Endodermal cell (in vitro differentiated cells): Measurements from ENCODE around the gene DNAH6. TPM values are rescaled to one million over a fixed set of nuclear protein-coding genes. Genes with fewer than 3 reads are reported as not detected.
A peak's percentile ranks its signal among the peaks of the same experiment; 100 is the strongest.
"Not testable (repeated sequence)": the region's sequence is repeated elsewhere in the genome, so short reads cannot be mapped to it uniquely, and the experiment has no call there.

ENCODE experiments used
- DNase-seq: peaks from one replicate; pipeline ENCODE4 v3.0.0-alpha.2; 2017
- H3K27ac ChIP-seq: 2 replicates; pipeline ENCODE4 v1.5.1; 2013; ENCODE audit warnings: mild to moderate bottlenecking, low read depth, low read length, moderate library complexity
- H3K27me3 ChIP-seq: 2 replicates; pipeline ENCODE4 v1.6.1; 2013; ENCODE audit warnings: mild to moderate bottlenecking, low read length, moderate library complexity; ENCODE audit not compliant: insufficient read depth, control insufficient read depth, poor library complexity, severe bottlenecking
- H3K36me3 ChIP-seq: 2 replicates; pipeline ENCODE4 v1.7.0; 2013; ENCODE audit warnings: mild to moderate bottlenecking, low read length, moderate library complexity; ENCODE audit not compliant: control insufficient read depth, insufficient read depth
- H3K4me1 ChIP-seq: one replicate; pipeline ENCODE4 v1.7.0; 2013; ENCODE audit warnings: low read length; ENCODE audit not compliant: control insufficient read depth, insufficient read depth
- H3K4me3 ChIP-seq: 2 replicates; pipeline ENCODE4 v1.5.1; 2013; ENCODE audit warnings: mild to moderate bottlenecking, low read length, moderate library complexity
- H3K9ac ChIP-seq: 2 replicates; pipeline ENCODE4 v1.6.1; 2013; ENCODE audit warnings: mild to moderate bottlenecking, low read length, moderate library complexity; ENCODE audit not compliant: poor library complexity, severe bottlenecking; ENCODE audit errors: extremely low read depth
- H3K9me3 ChIP-seq: 2 replicates; pipeline ENCODE4 v1.6.1; 2013; ENCODE audit warnings: mild to moderate bottlenecking, low read length, moderate library complexity; ENCODE audit not compliant: control insufficient read depth
- H3K27ac Mint-ChIP-seq: 2 replicates; pipeline ENCODE4 v1.8.0; 2020; ENCODE audit warnings: mixed read lengths
- H3K27me3 Mint-ChIP-seq: 2 replicates; pipeline ENCODE4 v1.8.0; 2021; ENCODE audit warnings: mild to moderate bottlenecking, mixed read lengths; ENCODE audit not compliant: insufficient read depth
- H3K36me3 Mint-ChIP-seq: 2 replicates; pipeline ENCODE4 v1.8.0; 2020; ENCODE audit warnings: low read depth, mixed read lengths
- H3K4me1 Mint-ChIP-seq: 2 replicates; pipeline ENCODE4 v1.8.0; 2020; ENCODE audit warnings: mixed read lengths
- H3K4me3 Mint-ChIP-seq: 2 replicates; pipeline ENCODE4 v1.8.0; 2020; ENCODE audit warnings: mild to moderate bottlenecking, moderate library complexity, mixed read lengths
- H3K9me3 Mint-ChIP-seq: 2 replicates; pipeline ENCODE4 v1.8.0; 2020; ENCODE audit warnings: mild to moderate bottlenecking, mixed read lengths
- WGBS, 2 experiments: methylation state at CpG; one replicate each; pipeline versions ENCODE4 v1.1.5 to v1.1.7; 2013; ENCODE audit warnings: missing lambda C conversion rate in 2 of 2, mixed read lengths in 1 of 2; ENCODE audit not compliant: insufficient coverage in 1 of 2, insufficient read length in 1 of 2; 5-methylcytosine and 5-hydroxymethylcytosine counted together
- total RNA-seq, 2 donors: library from RNA; stranded (reverse); fragmentation: NEBNext Ultra II Directional in 1 of 2; extraction: Animal tissue kit (Norgen Biotek cat#: 25700) in 1 of 2; gene quantifications; 2 replicates in 1 of 2; 3 replicates in 1 of 2; pipeline ENCODE4 v1.2.1, GENCODE V29; 2021
- TF ChIP-seq, protein P1 (sequence below): fragments of 200-600 bp; sonication (generic); conservative IDR thresholded peaks from 2 replicates; pipeline ENCODE4 v1.5.0; 2021; ENCODE audit warnings: antibody characterized with exemption, mild to moderate bottlenecking

Gene DNAH6
- total RNA-seq, 2 donors from 2014 or later = 1.6 to 2.0 TPM

- H3K4me1 Mint-ChIP-seq = peaks cover 5% of the 10 kb centered on the region
- H3K27me3 Mint-ChIP-seq = peaks cover 22% of the 10 kb centered on the region
- H3K9me3 Mint-ChIP-seq = no peaks in the 10 kb centered on the region
- DNase-seq = peak; percentile 50
- no peak overlapping the region for H3K4me3 ChIP-seq
- no peaks in the 10 kb centered on the region for H3K9me3 ChIP-seq
- H3K36me3 ChIP-seq = no peaks in the 10 kb centered on the region
- 85 to 91% methylated on average over 5 to 6 of the region's 6 CpGs for WGBS, 2 experiments
- no peak overlapping the region for H3K4me3 Mint-ChIP-seq
- no peaks in the 10 kb centered on the region for H3K36me3 Mint-ChIP-seq
- H3K27me3 ChIP-seq = no peaks in the 10 kb centered on the region
- no peaks in the 10 kb centered on the region for H3K4me1 ChIP-seq
- H3K9ac ChIP-seq = no peak overlapping the region
- H3K27ac Mint-ChIP-seq = no peak overlapping the region
- no peak overlapping the region for H3K27ac ChIP-seq
- TF ChIP-seq, protein P1, sequence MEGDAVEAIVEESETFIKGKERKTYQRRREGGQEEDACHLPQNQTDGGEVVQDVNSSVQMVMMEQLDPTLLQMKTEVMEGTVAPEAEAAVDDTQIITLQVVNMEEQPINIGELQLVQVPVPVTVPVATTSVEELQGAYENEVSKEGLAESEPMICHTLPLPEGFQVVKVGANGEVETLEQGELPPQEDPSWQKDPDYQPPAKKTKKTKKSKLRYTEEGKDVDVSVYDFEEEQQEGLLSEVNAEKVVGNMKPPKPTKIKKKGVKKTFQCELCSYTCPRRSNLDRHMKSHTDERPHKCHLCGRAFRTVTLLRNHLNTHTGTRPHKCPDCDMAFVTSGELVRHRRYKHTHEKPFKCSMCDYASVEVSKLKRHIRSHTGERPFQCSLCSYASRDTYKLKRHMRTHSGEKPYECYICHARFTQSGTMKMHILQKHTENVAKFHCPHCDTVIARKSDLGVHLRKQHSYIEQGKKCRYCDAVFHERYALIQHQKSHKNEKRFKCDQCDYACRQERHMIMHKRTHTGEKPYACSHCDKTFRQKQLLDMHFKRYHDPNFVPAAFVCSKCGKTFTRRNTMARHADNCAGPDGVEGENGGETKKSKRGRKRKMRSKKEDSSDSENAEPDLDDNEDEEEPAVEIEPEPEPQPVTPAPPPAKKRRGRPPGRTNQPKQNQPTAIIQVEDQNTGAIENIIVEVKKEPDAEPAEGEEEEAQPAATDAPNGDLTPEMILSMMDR = no peak
Measured at GRCh38 chr2:84862006-84862405, 345.7 kb downstream of the DNAH6 start.

DNA sequence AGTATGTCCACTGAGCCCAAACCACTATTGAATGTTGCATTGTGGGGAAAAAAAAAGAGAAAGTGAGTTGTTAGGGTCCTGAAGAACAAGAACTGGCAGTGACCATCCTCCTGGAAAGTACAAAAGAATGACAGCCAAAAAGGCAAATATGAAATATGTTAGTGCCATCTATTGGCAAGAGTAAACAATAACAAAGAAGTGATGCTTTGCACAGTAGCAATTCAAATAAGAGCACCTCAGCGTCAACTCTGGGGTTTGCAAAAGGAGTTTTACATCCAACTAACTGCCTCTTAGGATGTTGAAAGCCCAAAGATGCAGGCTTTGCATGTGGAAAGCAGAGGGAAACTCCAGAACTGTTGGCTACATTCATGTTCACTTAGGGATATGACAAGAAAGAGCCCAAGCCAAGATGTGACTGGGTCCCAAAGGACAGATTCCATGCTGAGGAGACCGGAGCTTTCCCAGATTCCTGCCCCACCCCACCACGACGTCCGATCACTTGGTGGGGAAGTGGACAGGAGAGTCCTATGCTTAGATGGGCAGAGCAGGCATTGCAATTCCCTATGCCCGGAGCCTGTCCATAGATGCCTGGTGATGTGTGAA lies 349.0 kb downstream of the DNAH6 start:
- peaks cover 2% of the 10 kb centered on the region for H3K9me3 Mint-ChIP-seq
- H3K4me1 Mint-ChIP-seq = peaks cover 5% of the 10 kb centered on the region
- Histone ChIP-seq H3K9me3 (no peaks in the 10 kb centered on the region), H3K4me1 (no peaks in the 10 kb centered on the region), H3K27me3 (no peaks in the 10 kb centered on the region), H3K9ac (no peak overlapping the region), H3K27ac (no peak overlapping the region), H3K36me3 (no peaks in the 10 kb centered on the region), H3K4me3 (no peak overlapping the region)
- peaks cover 19% of the 10 kb centered on the region for H3K27me3 Mint-ChIP-seq
- H3K27ac Mint-ChIP-seq = no peak overlapping the region
- 85 to 88% methylated on average over 2 to 6 of the region's 6 CpGs for WGBS, 2 experiments
- H3K36me3 Mint-ChIP-seq = no peaks in the 10 kb centered on the region
- no peak for DNase-seq
- TF ChIP-seq, protein P1 = no peak
- no peak overlapping the region for H3K4me3 Mint-ChIP-seq

DNA sequence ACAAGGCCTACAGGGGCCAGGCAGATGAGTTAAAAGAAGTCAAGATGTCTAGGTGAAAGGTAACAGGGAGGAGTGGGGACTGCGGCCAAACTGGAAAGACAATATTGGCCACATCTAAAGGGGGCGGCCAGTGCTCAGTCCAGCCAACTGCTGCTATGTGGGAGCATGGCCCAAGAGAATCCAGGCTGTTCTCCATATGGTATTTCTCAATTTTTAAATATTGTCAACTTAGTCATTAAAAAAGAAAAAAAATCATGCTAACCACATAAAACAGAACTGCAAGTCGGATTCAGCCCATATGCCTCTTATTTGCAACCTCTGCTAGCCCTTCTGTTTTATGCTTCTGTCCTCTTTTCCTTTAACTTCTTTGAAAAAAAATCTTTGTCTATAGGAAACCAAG lies 349.8 kb downstream of the DNAH6 start:
- Mint-ChIP-seq H3K9me3 (peaks cover 2% of the 10 kb centered on the region), H3K27me3 (peaks cover 24% of the 10 kb centered on the region), H3K36me3 (no peaks in the 10 kb centered on the region), H3K4me3 (no peak overlapping the region), H3K4me1 (peaks cover 5% of the 10 kb centered on the region), H3K27ac (no peak overlapping the region)
- Histone ChIP-seq H3K4me1 (no peaks in the 10 kb centered on the region), H3K27me3 (no peaks in the 10 kb centered on the region), H3K9me3 (no peaks in the 10 kb centered on the region), H3K9ac (no peak overlapping the region), H3K4me3 (no peak overlapping the region), H3K36me3 (no peaks in the 10 kb centered on the region), H3K27ac (no peak overlapping the region)
- TF ChIP-seq, protein P1 = no peak
- WGBS, 2 experiments = 86 to 90% methylated on average over 3 of the region's 3 CpGs
- no peak for DNase-seq

DNA sequence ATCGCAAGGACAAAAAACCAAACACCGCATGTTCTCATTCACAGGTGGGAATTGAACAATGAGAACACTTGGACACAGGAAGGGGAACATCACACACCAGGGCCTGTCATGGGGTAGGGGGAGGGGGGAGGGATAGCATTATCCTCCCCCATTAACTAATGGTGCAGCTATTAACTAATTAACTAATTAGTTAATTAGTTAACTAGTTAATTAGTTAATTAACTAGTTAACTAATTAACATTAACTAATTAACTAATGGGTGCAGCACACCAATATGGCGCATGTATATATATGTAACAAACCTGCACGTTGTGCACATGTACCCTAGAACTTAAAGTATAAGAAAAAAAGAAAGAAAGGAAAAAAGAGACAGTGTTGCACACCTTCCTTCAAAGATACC lies 352.0 kb downstream of the DNAH6 start:
- not testable (repeated sequence) for H3K4me3 Mint-ChIP-seq, H3K9me3 Mint-ChIP-seq, H3K27ac ChIP-seq, H3K4me3 ChIP-seq, DNase-seq, H3K27me3 ChIP-seq, H3K36me3 Mint-ChIP-seq, H3K36me3 ChIP-seq, H3K9me3 ChIP-seq, H3K4me1 Mint-ChIP-seq, H3K9ac ChIP-seq, H3K4me1 ChIP-seq, H3K27ac Mint-ChIP-seq
- H3K27me3 Mint-ChIP-seq = peaks cover 21% of the 10 kb centered on the region
- WGBS, 2 experiments = 84 to 100% methylated on average over 2 of the region's 4 CpGs
